GM23338 (cell line): ENCODE results near the gene GPATCH11. TPM values are rescaled to one million over a fixed set of nuclear protein-coding genes. Genes with fewer than 3 reads are reported as not detected.

ENCODE experiments used
- ATAC-seq: fragments of 200-7000 bp; cut with Tn5 transposase; 3 replicates; pipeline ENCODE4 v1.9.1; 2020
- DNase-seq: peaks from one replicate; pipeline ENCODE4 v3.0.0-alpha.2; 2015; ENCODE audit warnings: low spot score
- H2AFZ ChIP-seq: fragments of 200-600 bp; sonication (generic); 2 replicates; pipeline ENCODE4 v1.8.0; 2016; ENCODE audit warnings: antibody characterized with exemption, mild to moderate bottlenecking, moderate library complexity
- H3F3A ChIP-seq: fragments of 200-600 bp; sonication (generic); replicated peaks from 2 replicates; pipeline ENCODE4 v1.8.0; 2017; ENCODE audit warnings: antibody characterized with exemption, mixed run types, low read depth
- H3K27ac ChIP-seq: fragments of 200-600 bp; sonication (generic); 2 replicates; pipeline ENCODE4 v1.6.1; 2016; ENCODE audit warnings: low read depth
- H3K27me3 ChIP-seq: fragments of 200-600 bp; sonication (generic); 2 replicates; pipeline ENCODE4 v1.8.0; 2016; ENCODE audit warnings: mild to moderate bottlenecking, mixed run types, moderate library complexity; ENCODE audit not compliant: insufficient read depth
- H3K36me3 ChIP-seq: fragments of 200-600 bp; sonication (generic); 2 replicates; pipeline ENCODE4 v1.8.0; 2016; ENCODE audit warnings: mild to moderate bottlenecking; ENCODE audit not compliant: insufficient read depth
- H3K4me1 ChIP-seq: fragments of 200-600 bp; sonication (generic); 2 replicates; pipeline ENCODE4 v1.8.0; 2016; ENCODE audit warnings: mild to moderate bottlenecking, moderate library complexity; ENCODE audit not compliant: insufficient read depth
- H3K4me2 ChIP-seq: fragments of 200-600 bp; sonication (generic); 2 replicates; pipeline ENCODE4 v1.7.1; 2017; ENCODE audit warnings: mixed run types
- H3K4me3 ChIP-seq: fragments of 200-600 bp; sonication (generic); 2 replicates; pipeline ENCODE4 v1.6.1; 2016; ENCODE audit warnings: mixed run types
- H3K79me2 ChIP-seq: fragments of 200-600 bp; sonication (generic); replicated peaks from 2 replicates; pipeline ENCODE4 v1.8.0; 2017; ENCODE audit warnings: mild to moderate bottlenecking; ENCODE audit not compliant: insufficient read depth
- H3K9me2 ChIP-seq: fragments of 200-600 bp; sonication (generic); 2 replicates; pipeline ENCODE4 v1.8.0; 2017; ENCODE audit not compliant: insufficient read depth
- H4K20me1 ChIP-seq: fragments of 200-600 bp; sonication (generic); replicated peaks from 2 replicates; pipeline ENCODE4 v1.8.0; 2017; ENCODE audit warnings: mild to moderate bottlenecking; ENCODE audit not compliant: insufficient read depth
- H3K27ac Mint-ChIP-seq: 2 replicates; pipeline ENCODE4 v1.8.0; 2020; ENCODE audit warnings: inconsistent platforms, mild to moderate bottlenecking, moderate library complexity, mixed read lengths
- H3K27me3 Mint-ChIP-seq: 3 replicates; pipeline ENCODE4 v1.8.0; 2022; ENCODE audit warnings: low read depth, mild to moderate bottlenecking, moderate library complexity, mixed read lengths, inconsistent platforms; ENCODE audit not compliant: insufficient read depth, poor library complexity
- H3K36me3 Mint-ChIP-seq: 3 replicates; pipeline ENCODE4 v1.8.0; 2021; ENCODE audit warnings: low read depth, mild to moderate bottlenecking, inconsistent platforms, moderate library complexity, mixed read lengths
- H3K4me1 Mint-ChIP-seq: 3 replicates; pipeline ENCODE4 v1.8.0; 2020; ENCODE audit warnings: mild to moderate bottlenecking, inconsistent platforms, mixed read lengths
- H3K4me3 Mint-ChIP-seq: 3 replicates; pipeline ENCODE4 v1.8.0; 2021; ENCODE audit warnings: moderate library complexity, mild to moderate bottlenecking, inconsistent platforms, mixed read lengths
- H3K9me3 Mint-ChIP-seq: 3 replicates; pipeline ENCODE4 v1.8.0; 2020; ENCODE audit warnings: moderate library complexity, mild to moderate bottlenecking, inconsistent platforms, mixed read lengths
- EZH2 ChIP-seq: fragments of 200-600 bp; sonication (generic); IDR thresholded peaks from one replicate; pipeline ENCODE4 v1.8.0; 2017; ENCODE audit warnings: antibody characterized with exemption, mild to moderate bottlenecking, low read depth; ENCODE audit not compliant: unreplicated experiment
- EZH2phosphoT487 ChIP-seq: fragments of 200-600 bp; sonication (generic); IDR thresholded peaks from one replicate; pipeline ENCODE4 v1.8.1; 2018; ENCODE audit warnings: antibody characterized with exemption; ENCODE audit not compliant: unreplicated experiment
- JUNB ChIP-seq: IDR thresholded peaks from one replicate; pipeline ENCODE4 v1.6.1; 2016; ENCODE audit warnings: antibody characterized with exemption; ENCODE audit not compliant: unreplicated experiment
- NANOG ChIP-seq: IDR thresholded peaks from 2 replicates; pipeline ENCODE4 v1.6.1; 2016; ENCODE audit warnings: antibody characterized with exemption, borderline replicate concordance
- STAT1 ChIP-seq: IDR thresholded peaks from one replicate; pipeline ENCODE4 v1.6.1; 2016; ENCODE audit warnings: antibody characterized with exemption; ENCODE audit not compliant: unreplicated experiment
- ZNF331 ChIP-seq: fragments of 250-450 bp; sonication (Bioruptor Pico); IDR thresholded peaks from 2 replicates; pipeline ENCODE4 v1.5.0; 2020; ENCODE audit warnings: low read depth, mild to moderate bottlenecking, moderate library complexity
- polyA plus RNA-seq: library from polyadenylated mRNA; unstranded; fragments of >200 nt; fragmentation: Nextera tagmentation; extraction: Ambion mirVana; gene quantifications from 2 replicates; pipeline ENCODE4 v1.2.1, GENCODE V29; 2016
- total RNA-seq: library from RNA; depleted of rRNA; stranded (reverse); fragments of >200 nt; shearing (Covaris generic); gene quantifications from 2 replicates; pipeline ENCODE4 v1.2.3, GENCODE V29; 2014
- TF ChIP-seq, protein P1 (sequence below): IDR thresholded peaks from 2 replicates; pipeline ENCODE4 v1.6.1; 2016; ENCODE audit warnings: antibody characterized with exemption
- TF ChIP-seq, protein P2 (sequence below), 2 experiments: fragments of 200-600 bp in 1 of 2; sonication (generic) in 1 of 2; conservative IDR thresholded peaks; 2 replicates each; pipeline versions ENCODE4 v1.5.1 to v1.6.1; 2016 to 2017; ENCODE audit warnings: antibody characterized with exemption in 2 of 2, low read depth in 2 of 2, mild to moderate bottlenecking in 2 of 2, moderate library complexity in 1 of 2
- TF ChIP-seq, protein P3 (sequence below): IDR thresholded peaks from one replicate; pipeline ENCODE4 v1.6.1; 2018; ENCODE audit warnings: antibody characterized with exemption; ENCODE audit not compliant: unreplicated experiment
- TF ChIP-seq, protein P4 (sequence below): fragments of 250-450 bp; sonication (Bioruptor Pico); IDR thresholded peaks from 2 replicates; pipeline ENCODE4 v1.5.0; 2020; ENCODE audit warnings: mild to moderate bottlenecking, moderate library complexity

The GPATCH11 gene
- total and polyA plus RNA-seq, 2 experiments from 2014 or later: 3.5 to 8.0 TPM

DNA sequence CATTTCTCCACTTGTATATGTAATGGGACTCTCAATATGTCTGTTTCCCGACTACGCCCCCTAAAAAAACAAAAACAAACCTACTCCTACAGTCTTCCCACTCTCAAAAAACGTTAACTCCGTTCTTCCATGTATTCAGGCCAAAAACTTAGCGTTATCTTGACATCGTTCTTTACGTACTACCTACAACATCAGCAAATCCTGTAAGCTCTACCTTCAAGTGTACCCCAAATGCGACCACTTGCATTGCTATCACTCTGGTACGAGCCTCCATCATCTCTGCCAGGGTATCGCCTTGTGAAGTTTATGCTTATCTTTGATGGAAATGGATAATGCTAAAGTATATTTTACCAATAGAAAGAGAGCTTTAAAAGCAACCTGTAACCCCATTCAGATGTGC, 479 bp downstream of the GPATCH11 start:
- ATAC-seq (no peak), DNase-seq (no peak)
- peaks cover 2% of the 10 kb centered on the region for H3K27me3 Mint-ChIP-seq
- H3K27ac ChIP-seq: no peak overlapping the region
- H3K36me3 ChIP-seq: no peaks in the 10 kb centered on the region
- H2AFZ ChIP-seq: peak overlapping the region; percentile 80; the same call in 1 of the 2 replicates
- H3K4me1 ChIP-seq: peaks cover 9% of the 10 kb centered on the region
- no peaks in the 10 kb centered on the region for H3F3A ChIP-seq
- H3K27me3 ChIP-seq: no peaks in the 10 kb centered on the region
- H3K4me1 Mint-ChIP-seq: no peaks in the 10 kb centered on the region; the same call in none of the 3 replicates
- H3K9me3 Mint-ChIP-seq: no peaks in the 10 kb centered on the region
- H4K20me1 ChIP-seq: no peaks in the 10 kb centered on the region
- H3K4me3 ChIP-seq: peak overlapping the region; percentile 64
- H3K9me2 ChIP-seq: no peaks in the 10 kb centered on the region
- no peaks in the 10 kb centered on the region; the same call in 1 of the 3 replicates for H3K36me3 Mint-ChIP-seq
- H3K4me3 Mint-ChIP-seq: no peak overlapping the region
- H3K4me2 ChIP-seq: peak overlapping the region; percentile 80
- TF ChIP-seq ZNF331: no peak
- TF ChIP-seq JUNB: no peak
- TF ChIP-seq, protein P1, sequence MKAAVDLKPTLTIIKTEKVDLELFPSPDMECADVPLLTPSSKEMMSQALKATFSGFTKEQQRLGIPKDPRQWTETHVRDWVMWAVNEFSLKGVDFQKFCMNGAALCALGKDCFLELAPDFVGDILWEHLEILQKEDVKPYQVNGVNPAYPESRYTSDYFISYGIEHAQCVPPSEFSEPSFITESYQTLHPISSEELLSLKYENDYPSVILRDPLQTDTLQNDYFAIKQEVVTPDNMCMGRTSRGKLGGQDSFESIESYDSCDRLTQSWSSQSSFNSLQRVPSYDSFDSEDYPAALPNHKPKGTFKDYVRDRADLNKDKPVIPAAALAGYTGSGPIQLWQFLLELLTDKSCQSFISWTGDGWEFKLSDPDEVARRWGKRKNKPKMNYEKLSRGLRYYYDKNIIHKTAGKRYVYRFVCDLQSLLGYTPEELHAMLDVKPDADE: no peak
- TF ChIP-seq, protein P2, sequence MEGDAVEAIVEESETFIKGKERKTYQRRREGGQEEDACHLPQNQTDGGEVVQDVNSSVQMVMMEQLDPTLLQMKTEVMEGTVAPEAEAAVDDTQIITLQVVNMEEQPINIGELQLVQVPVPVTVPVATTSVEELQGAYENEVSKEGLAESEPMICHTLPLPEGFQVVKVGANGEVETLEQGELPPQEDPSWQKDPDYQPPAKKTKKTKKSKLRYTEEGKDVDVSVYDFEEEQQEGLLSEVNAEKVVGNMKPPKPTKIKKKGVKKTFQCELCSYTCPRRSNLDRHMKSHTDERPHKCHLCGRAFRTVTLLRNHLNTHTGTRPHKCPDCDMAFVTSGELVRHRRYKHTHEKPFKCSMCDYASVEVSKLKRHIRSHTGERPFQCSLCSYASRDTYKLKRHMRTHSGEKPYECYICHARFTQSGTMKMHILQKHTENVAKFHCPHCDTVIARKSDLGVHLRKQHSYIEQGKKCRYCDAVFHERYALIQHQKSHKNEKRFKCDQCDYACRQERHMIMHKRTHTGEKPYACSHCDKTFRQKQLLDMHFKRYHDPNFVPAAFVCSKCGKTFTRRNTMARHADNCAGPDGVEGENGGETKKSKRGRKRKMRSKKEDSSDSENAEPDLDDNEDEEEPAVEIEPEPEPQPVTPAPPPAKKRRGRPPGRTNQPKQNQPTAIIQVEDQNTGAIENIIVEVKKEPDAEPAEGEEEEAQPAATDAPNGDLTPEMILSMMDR (conservative IDR thresholded peaks at IDR 0.05; ENCODE audit: low read depth in 2 of 2): no peak
- TF ChIP-seq STAT1: no peak
- TF ChIP-seq EZH2phosphoT487: no peak
- no peak for TF ChIP-seq EZH2
- no peak overlapping the region for H3K27ac Mint-ChIP-seq
- H3K79me2 ChIP-seq: peaks cover 9% of the 10 kb centered on the region; the same call in 1 of the 2 replicates

DNA sequence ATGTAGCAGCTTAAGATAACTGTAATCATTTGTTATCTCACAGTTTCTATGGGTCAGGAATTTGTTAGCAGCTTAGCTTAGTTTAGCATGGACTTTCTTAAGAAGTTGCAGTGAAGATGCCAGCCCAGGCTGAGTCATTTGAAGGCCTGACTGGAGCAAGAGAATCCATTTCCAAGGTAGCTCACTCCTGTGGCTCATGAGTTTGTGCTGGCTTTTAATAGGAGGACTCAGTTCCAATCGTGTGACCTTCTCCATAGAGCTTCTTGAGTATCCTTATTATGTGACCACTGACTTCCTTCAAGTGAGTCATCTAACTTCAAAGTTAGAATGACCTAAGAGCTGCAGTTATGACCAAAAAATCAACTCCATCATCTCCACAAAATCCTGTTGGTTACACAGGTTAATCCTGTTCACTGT, 1.4 kb downstream of the GPATCH11 start:
- Mint-ChIP-seq H3K4me3 (no peak overlapping the region), H3K27me3 (peaks cover 2% of the 10 kb centered on the region), H3K9me3 (no peaks in the 10 kb centered on the region), H3K36me3 (no peaks in the 10 kb centered on the region; the same call in 1 of the 3 replicates), H3K27ac (no peak overlapping the region), H3K4me1 (no peaks in the 10 kb centered on the region; the same call in none of the 3 replicates)
- Histone ChIP-seq H3F3A (no peaks in the 10 kb centered on the region), H3K4me3 (no peak overlapping the region), H4K20me1 (no peaks in the 10 kb centered on the region), H3K27me3 (no peaks in the 10 kb centered on the region), H3K4me1 (peaks cover 9% of the 10 kb centered on the region), H3K4me2 (no peak overlapping the region), H3K36me3 (no peaks in the 10 kb centered on the region), H3K27ac (no peak overlapping the region), H2AFZ (no peak overlapping the region), H3K9me2 (no peaks in the 10 kb centered on the region), H3K79me2 (peaks cover 9% of the 10 kb centered on the region; the same call in 1 of the 2 replicates)
- ATAC-seq (no peak), DNase-seq (no peak)
- TF ChIP-seq, protein P3, sequence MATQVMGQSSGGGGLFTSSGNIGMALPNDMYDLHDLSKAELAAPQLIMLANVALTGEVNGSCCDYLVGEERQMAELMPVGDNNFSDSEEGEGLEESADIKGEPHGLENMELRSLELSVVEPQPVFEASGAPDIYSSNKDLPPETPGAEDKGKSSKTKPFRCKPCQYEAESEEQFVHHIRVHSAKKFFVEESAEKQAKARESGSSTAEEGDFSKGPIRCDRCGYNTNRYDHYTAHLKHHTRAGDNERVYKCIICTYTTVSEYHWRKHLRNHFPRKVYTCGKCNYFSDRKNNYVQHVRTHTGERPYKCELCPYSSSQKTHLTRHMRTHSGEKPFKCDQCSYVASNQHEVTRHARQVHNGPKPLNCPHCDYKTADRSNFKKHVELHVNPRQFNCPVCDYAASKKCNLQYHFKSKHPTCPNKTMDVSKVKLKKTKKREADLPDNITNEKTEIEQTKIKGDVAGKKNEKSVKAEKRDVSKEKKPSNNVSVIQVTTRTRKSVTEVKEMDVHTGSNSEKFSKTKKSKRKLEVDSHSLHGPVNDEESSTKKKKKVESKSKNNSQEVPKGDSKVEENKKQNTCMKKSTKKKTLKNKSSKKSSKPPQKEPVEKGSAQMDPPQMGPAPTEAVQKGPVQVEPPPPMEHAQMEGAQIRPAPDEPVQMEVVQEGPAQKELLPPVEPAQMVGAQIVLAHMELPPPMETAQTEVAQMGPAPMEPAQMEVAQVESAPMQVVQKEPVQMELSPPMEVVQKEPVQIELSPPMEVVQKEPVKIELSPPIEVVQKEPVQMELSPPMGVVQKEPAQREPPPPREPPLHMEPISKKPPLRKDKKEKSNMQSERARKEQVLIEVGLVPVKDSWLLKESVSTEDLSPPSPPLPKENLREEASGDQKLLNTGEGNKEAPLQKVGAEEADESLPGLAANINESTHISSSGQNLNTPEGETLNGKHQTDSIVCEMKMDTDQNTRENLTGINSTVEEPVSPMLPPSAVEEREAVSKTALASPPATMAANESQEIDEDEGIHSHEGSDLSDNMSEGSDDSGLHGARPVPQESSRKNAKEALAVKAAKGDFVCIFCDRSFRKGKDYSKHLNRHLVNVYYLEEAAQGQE: no peak
- TF ChIP-seq NANOG: no peak
- TF ChIP-seq, protein P4, sequence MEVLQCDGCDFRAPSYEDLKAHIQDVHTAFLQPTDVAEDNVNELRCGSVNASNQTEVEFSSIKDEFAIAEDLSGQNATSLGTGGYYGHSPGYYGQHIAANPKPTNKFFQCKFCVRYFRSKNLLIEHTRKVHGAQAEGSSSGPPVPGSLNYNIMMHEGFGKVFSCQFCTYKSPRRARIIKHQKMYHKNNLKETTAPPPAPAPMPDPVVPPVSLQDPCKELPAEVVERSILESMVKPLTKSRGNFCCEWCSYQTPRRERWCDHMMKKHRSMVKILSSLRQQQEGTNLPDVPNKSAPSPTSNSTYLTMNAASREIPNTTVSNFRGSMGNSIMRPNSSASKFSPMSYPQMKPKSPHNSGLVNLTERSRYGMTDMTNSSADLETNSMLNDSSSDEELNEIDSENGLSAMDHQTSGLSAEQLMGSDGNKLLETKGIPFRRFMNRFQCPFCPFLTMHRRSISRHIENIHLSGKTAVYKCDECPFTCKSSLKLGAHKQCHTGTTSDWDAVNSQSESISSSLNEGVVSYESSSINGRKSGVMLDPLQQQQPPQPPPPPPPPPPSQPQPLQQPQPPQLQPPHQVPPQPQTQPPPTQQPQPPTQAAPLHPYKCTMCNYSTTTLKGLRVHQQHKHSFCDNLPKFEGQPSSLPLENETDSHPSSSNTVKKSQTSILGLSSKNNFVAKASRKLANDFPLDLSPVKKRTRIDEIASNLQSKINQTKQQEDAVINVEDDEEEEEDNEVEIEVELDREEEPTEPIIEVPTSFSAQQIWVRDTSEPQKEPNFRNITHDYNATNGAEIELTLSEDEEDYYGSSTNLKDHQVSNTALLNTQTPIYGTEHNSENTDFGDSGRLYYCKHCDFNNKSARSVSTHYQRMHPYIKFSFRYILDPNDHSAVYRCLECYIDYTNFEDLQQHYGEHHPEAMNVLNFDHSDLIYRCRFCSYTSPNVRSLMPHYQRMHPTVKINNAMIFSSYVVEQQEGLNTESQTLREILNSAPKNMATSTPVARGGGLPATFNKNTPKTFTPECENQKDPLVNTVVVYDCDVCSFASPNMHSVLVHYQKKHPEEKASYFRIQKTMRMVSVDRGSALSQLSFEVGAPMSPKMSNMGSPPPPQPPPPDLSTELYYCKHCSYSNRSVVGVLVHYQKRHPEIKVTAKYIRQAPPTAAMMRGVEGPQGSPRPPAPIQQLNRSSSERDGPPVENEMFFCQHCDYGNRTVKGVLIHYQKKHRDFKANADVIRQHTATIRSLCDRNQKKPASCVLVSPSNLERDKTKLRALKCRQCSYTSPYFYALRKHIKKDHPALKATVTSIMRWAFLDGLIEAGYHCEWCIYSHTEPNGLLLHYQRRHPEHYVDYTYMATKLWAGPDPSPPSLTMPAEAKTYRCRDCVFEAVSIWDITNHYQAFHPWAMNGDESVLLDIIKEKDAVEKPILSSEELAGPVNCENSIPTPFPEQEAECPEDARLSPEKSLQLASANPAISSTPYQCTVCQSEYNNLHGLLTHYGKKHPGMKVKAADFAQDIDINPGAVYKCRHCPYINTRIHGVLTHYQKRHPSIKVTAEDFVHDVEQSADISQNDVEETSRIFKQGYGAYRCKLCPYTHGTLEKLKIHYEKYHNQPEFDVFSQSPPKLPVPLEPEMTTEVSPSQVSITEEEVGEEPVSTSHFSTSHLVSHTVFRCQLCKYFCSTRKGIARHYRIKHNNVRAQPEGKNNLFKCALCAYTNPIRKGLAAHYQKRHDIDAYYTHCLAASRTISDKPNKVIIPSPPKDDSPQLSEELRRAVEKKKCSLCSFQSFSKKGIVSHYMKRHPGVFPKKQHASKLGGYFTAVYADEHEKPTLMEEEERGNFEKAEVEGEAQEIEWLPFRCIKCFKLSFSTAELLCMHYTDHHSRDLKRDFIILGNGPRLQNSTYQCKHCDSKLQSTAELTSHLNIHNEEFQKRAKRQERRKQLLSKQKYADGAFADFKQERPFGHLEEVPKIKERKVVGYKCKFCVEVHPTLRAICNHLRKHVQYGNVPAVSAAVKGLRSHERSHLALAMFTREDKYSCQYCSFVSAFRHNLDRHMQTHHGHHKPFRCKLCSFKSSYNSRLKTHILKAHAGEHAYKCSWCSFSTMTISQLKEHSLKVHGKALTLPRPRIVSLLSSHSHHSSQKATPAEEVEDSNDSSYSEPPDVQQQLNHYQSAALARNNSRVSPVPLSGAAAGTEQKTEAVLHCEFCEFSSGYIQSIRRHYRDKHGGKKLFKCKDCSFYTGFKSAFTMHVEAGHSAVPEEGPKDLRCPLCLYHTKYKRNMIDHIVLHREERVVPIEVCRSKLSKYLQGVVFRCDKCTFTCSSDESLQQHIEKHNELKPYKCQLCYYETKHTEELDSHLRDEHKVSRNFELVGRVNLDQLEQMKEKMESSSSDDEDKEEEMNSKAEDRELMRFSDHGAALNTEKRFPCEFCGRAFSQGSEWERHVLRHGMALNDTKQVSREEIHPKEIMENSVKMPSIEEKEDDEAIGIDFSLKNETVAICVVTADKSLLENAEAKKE (CRISPR knock-in tag): no peak
